Measurements from ENCODE around the gene CCK.

- TF ChIP-seq CTCF (IDR thresholded peaks at IDR 0.05) = no peak
- TF ChIP-seq POLR2A (IDR thresholded peaks at IDR 0.05) = no peak
- no peak for TF ChIP-seq POLR2AphosphoS5 (IDR thresholded peaks at IDR 0.05; ENCODE audit: insufficient read depth in 1 of 2, low read depth in 1 of 2)
These were observed 37.2 kb downstream of the CCK start for GRCh38 chr3:42228796-42229195.
